ENCODE measurements around the gene DEFB132. TPM values are rescaled to one million over a fixed set of nuclear protein-coding genes. Genes with fewer than 3 reads are reported as not detected.
A peak's percentile ranks its signal among the peaks of the same experiment; 100 is the strongest.

DEFB132 gene
- total RNA-seq, 1 donor from 2014 or later: not detected

DNA sequence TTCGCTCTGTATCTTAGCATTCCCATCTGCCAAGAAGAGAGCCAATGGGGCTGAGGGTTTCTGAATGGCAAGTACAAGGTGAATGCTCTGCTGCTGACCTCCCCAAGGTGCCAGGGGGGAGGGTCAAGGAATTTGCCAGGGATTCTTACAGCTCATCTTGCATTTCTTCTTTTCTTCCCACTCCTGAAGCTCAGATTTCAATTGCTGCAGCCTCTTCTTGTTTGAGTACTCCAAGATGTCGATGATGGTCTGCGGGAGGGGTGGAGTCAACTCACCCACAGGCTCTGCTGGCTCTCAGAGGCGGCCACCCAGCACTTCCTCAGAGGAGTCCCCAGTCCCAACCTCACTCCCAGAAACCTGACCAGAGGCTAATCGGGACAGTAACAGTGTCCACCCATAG, 20.7 kb downstream of the DEFB132 start:
- TF ChIP-seq, protein P1, sequence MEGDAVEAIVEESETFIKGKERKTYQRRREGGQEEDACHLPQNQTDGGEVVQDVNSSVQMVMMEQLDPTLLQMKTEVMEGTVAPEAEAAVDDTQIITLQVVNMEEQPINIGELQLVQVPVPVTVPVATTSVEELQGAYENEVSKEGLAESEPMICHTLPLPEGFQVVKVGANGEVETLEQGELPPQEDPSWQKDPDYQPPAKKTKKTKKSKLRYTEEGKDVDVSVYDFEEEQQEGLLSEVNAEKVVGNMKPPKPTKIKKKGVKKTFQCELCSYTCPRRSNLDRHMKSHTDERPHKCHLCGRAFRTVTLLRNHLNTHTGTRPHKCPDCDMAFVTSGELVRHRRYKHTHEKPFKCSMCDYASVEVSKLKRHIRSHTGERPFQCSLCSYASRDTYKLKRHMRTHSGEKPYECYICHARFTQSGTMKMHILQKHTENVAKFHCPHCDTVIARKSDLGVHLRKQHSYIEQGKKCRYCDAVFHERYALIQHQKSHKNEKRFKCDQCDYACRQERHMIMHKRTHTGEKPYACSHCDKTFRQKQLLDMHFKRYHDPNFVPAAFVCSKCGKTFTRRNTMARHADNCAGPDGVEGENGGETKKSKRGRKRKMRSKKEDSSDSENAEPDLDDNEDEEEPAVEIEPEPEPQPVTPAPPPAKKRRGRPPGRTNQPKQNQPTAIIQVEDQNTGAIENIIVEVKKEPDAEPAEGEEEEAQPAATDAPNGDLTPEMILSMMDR (IDR thresholded peaks at IDR 0.05): no peak
- Mint-ChIP-seq H3K9me3 (ENCODE audit: unreplicated experiment) (no peaks in the 10 kb centered on the region), H3K36me3 (ENCODE audit: unreplicated experiment) (peaks cover 28% of the 10 kb centered on the region), H3K27me3 (ENCODE audit: unreplicated experiment) (no peaks in the 10 kb centered on the region), H3K4me1 (ENCODE audit: unreplicated experiment) (no peaks in the 10 kb centered on the region), H3K27ac (ENCODE audit: unreplicated experiment) (no peak overlapping the region), H3K4me3 (ENCODE audit: unreplicated experiment) (no peak overlapping the region)
- peak; percentile 36 for DNase-seq (ENCODE audit: extremely low spot score, unreplicated experiment)

DNA sequence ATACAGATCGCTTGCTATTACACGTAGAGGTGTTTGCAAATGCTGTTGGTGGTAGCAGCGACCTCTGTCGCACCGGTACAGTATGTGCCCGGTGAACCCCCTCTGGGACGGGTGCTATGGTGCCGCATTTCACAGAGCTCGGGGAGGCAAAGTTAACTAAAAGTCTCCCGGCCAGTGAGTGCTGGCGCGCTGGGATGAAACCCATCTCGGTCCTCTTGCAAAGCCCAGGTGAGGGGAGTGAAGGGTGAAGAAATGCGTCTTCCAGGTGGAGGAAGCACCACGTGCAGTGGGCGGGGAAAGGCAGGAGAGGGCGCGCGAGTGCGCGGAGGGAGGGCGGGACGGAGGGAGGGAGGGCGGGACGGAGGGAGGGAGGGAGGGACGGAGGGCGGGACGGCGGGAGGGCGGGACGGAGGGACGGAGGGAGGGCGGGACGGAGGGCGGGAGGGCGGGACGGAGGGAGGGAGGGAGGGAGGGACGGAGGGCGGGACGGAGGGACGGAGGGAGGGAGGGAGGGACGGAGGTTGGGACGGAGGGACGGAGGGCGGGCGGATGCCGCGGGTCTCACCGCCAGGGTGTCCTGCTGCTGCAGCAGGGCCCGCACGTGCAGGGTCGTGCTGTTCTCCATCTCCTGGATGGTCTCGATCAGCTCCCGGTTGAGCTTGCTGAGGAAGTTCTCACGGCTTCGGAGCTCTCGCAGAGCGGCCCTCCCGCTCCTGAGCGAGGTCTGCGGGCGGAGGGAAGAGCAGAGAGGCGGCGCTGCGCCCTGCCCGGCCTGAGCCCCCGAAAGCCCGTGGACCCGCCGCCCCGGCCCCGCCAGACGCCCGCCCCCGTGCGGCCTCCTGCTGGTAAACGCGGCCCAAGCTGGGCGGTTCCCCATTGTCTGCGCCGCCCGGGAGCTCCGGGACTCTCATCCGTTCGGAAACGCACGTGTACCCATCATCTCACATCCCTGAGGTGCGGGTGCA, 21.4 kb downstream of the DEFB132 start:
- TF ChIP-seq, protein P1 (IDR thresholded peaks at IDR 0.05): no peak
- no peak overlapping the region for H3K4me3 Mint-ChIP-seq (ENCODE audit: unreplicated experiment)
- peak; percentile 81 for DNase-seq (ENCODE audit: extremely low spot score, unreplicated experiment)
- no peaks in the 10 kb centered on the region for H3K4me1 Mint-ChIP-seq (ENCODE audit: unreplicated experiment)
- H3K27ac Mint-ChIP-seq (ENCODE audit: unreplicated experiment): no peak overlapping the region
- peaks cover 29% of the 10 kb centered on the region for H3K36me3 Mint-ChIP-seq (ENCODE audit: unreplicated experiment)
- no peaks in the 10 kb centered on the region for H3K27me3 Mint-ChIP-seq (ENCODE audit: unreplicated experiment)
- no peaks in the 10 kb centered on the region for H3K9me3 Mint-ChIP-seq (ENCODE audit: unreplicated experiment)

DNA sequence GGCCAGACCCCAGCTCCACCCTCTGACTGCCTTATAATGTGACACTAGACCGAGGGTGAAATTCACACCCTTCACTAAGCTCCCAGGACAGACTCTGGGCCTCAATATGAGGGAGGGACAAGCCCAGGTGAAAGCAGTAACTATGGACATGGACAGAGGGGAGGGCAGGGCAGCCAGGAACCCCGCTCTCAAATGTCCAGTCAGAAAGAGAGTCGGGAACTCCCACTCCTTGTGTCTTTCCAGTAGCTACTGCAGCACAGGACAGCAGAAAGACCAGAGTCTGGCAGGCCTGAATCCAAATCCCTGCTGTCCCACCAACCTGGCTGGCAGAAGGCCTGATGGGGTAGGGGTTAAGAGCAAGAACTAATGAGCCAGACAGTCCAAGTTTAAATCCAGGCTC, 26.6 kb downstream of the DEFB132 start:
- peaks cover 8% of the 10 kb centered on the region for H3K36me3 Mint-ChIP-seq (ENCODE audit: unreplicated experiment)
- no peaks in the 10 kb centered on the region for H3K27me3 Mint-ChIP-seq (ENCODE audit: unreplicated experiment)
- H3K27ac Mint-ChIP-seq (ENCODE audit: unreplicated experiment): no peak overlapping the region
- H3K4me3 Mint-ChIP-seq (ENCODE audit: unreplicated experiment): no peak overlapping the region
- TF ChIP-seq, protein P1 (IDR thresholded peaks at IDR 0.05): no peak
- H3K9me3 Mint-ChIP-seq (ENCODE audit: unreplicated experiment): peaks cover 2% of the 10 kb centered on the region
- peaks cover 2% of the 10 kb centered on the region for H3K4me1 Mint-ChIP-seq (ENCODE audit: unreplicated experiment)
- DNase-seq (ENCODE audit: extremely low spot score, unreplicated experiment): no peak

DNA sequence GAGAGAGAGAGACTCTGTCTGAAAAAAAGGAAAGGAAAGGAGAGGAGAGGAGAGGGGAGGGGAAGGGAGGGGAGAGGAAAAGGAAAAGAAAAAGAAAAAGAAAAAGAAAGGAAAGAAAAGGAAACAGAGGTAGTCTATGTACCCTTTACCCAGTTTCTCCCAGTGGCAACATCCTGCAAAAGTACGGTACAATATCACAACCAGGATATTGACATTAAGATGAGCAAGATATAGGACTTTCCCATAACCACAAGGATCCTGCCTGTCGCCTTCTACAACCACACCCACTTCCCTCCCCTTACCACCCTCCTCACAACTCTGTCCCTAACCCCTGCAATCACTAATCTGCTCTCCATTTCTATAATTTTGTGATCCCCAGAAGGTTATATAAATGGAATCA, 29.0 kb downstream of the DEFB132 start:
- no peaks in the 10 kb centered on the region for H3K27me3 Mint-ChIP-seq (ENCODE audit: unreplicated experiment)
- peaks cover 6% of the 10 kb centered on the region for H3K4me1 Mint-ChIP-seq (ENCODE audit: unreplicated experiment)
- DNase-seq (ENCODE audit: extremely low spot score, unreplicated experiment): no peak
- H3K4me3 Mint-ChIP-seq (ENCODE audit: unreplicated experiment): no peak overlapping the region
- TF ChIP-seq, protein P1 (IDR thresholded peaks at IDR 0.05): no peak
- peaks cover 4% of the 10 kb centered on the region for H3K36me3 Mint-ChIP-seq (ENCODE audit: unreplicated experiment)
- H3K9me3 Mint-ChIP-seq (ENCODE audit: unreplicated experiment): peaks cover 4% of the 10 kb centered on the region
- no peak overlapping the region for H3K27ac Mint-ChIP-seq (ENCODE audit: unreplicated experiment)

DNA sequence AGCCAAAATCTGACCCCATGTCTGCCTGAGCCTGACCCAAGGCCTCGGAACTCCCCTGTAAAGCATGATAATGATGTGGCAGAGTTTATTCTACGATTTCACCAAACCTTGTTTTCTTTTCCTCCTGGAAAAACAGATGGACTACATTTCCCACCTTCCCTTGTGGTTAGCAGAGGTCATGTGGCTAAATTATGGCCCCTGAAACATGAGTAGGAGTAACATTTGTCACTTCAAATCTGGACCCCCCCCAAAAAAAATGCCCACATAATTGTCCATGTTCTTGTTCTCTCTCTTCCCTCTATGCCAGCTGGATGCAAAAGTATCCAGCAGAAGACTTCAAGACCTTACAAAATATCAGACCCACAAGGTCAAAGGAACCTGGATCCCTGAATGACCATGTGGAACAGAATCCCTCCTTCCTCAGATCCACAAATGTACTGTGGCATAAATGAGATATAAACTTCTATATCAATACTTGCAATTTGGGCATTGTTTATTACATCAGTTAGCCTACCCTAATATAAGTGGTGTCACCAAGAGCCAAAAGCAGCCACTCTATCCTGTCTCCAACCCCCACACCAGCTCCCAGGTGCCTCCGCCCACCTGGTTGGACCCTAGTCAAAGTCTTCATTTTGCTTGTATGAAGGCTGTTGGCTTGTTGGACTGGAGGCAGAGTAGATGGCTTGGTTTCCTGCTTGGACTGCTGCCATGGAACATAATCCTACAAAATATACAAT, 31.6 kb downstream of the DEFB132 start:
- Mint-ChIP-seq H3K4me3 (ENCODE audit: unreplicated experiment) (no peak overlapping the region), H3K9me3 (ENCODE audit: unreplicated experiment) (peaks cover 4% of the 10 kb centered on the region), H3K27ac (ENCODE audit: unreplicated experiment) (no peak overlapping the region), H3K4me1 (ENCODE audit: unreplicated experiment) (peaks cover 9% of the 10 kb centered on the region), H3K27me3 (ENCODE audit: unreplicated experiment) (no peaks in the 10 kb centered on the region), H3K36me3 (ENCODE audit: unreplicated experiment) (peaks cover 3% of the 10 kb centered on the region)
- TF ChIP-seq, protein P1 (IDR thresholded peaks at IDR 0.05): no peak
- DNase-seq (ENCODE audit: extremely low spot score, unreplicated experiment): no peak

All from osteocyte (in vitro differentiated cells).